Measurements from ENCODE around the gene CYP24A1. TPM values are rescaled to one million over a fixed set of nuclear protein-coding genes. Genes with fewer than 3 reads are reported as not detected.

Gene CYP24A1
- total and polyA plus RNA-seq, 5 donors from 2014 or later, result 0.49 to 0.80 (median 0.66) TPM; not detected in 1

DNA sequence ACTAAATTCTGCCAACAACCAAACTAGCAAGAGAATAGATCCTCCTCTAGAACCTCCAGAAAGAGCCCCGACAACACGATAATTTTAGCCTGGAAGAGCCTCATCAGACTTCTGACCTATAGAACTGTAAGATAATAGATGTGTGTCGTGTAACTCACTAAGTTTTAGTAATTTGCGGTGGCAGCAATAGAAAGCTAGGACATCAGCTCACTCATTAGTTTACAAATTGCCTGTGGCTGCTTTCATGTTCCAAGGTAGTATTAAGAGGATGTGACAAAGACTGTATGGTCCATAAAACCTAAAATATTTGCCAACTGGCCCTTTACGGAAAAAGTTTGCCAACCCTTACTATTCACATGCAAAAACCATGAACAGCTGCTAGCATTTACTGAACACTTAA, 17.3 kb downstream of the CYP24A1 start:
- H3K27me3 Mint-ChIP-seq, result peaks cover 16% of the 10 kb centered on the region
- Histone ChIP-seq H3K36me3 (ENCODE audit: control insufficient read depth, insufficient read depth, low read length) (no peaks in the 10 kb centered on the region), H3K4me1 (ENCODE audit: control insufficient read depth, insufficient read depth, low read length, poor library complexity, severe bottlenecking) (no peaks in the 10 kb centered on the region), H3K4me3 (ENCODE audit: low read depth, low read length) (no peak overlapping the region), H3K27ac (ENCODE audit: insufficient read depth, low read length, poor library complexity, severe bottlenecking) (no peak overlapping the region), H3K27me3 (ENCODE audit: control insufficient read depth, insufficient read depth, low read length) (no peaks in the 10 kb centered on the region), H3K9me3 (ENCODE audit: control insufficient read depth in 2 of 2, low read length in 2 of 2) (no peaks in the 10 kb centered on the region)
- peaks cover 0 to 3% (median 0%) of the 10 kb centered on the region in 7 donors for H3K9me3 Mint-ChIP-seq
- H3K4me1 Mint-ChIP-seq, result peaks cover 0 to 11% (median 0%) of the 10 kb centered on the region in 4 donors
- no peak overlapping the region for H3K27ac Mint-ChIP-seq
- ATAC-seq (ENCODE audit: low read depth in 2 of 2) (no peak), DNase-seq (no peak)
- H3K36me3 Mint-ChIP-seq, result no peaks in the 10 kb centered on the region
- H3K4me3 Mint-ChIP-seq, result no peak overlapping the region

DNA sequence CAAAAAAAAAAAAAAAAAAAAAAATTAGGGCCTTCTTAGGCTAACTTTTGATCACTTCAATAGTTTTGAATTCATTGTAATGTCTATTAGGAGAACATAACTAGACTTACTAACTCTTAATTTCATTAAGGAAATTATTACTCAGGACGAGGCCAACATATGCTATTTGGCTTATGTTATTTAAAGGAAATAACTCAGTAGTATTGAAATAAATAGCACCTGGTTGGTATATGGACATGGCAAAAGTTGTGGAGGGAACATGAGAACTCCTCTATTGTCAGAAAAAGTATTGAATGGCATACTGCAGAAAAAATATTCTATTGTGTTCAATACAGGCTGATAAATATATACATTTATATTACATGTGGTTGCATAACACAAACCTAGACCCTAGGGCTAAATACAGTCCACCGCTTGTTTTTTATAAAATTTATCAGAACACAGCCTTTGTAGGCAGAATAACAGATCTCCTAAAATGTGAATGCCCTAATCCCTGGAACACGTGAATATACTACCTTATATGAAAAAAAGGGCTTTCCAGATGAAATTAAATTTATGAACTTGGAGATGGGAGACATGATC, 18.0 kb downstream of the CYP24A1 start:
- no peaks in the 10 kb centered on the region for H3K36me3 ChIP-seq (ENCODE audit: control insufficient read depth, insufficient read depth, low read length)
- H3K9me3 ChIP-seq (ENCODE audit: control insufficient read depth in 2 of 2, low read length in 2 of 2), result no peaks in the 10 kb centered on the region
- no peak overlapping the region for H3K27ac ChIP-seq (ENCODE audit: insufficient read depth, low read length, poor library complexity, severe bottlenecking)
- Mint-ChIP-seq H3K9me3 (peaks cover 0 to 3% (median 0%) of the 10 kb centered on the region in 7 donors), H3K27ac (no peak overlapping the region), H3K4me3 (no peak overlapping the region), H3K4me1 (peaks cover 0 to 6% (median 0%) of the 10 kb centered on the region in 4 donors), H3K27me3 (peaks cover 10% of the 10 kb centered on the region), H3K36me3 (no peaks in the 10 kb centered on the region)
- ATAC-seq (ENCODE audit: low read depth in 2 of 2) (no peak), DNase-seq (no peak)
- no peak overlapping the region for H3K4me3 ChIP-seq (ENCODE audit: low read depth, low read length)
- H3K4me1 ChIP-seq (ENCODE audit: control insufficient read depth, insufficient read depth, low read length, poor library complexity, severe bottlenecking), result no peaks in the 10 kb centered on the region
- no peaks in the 10 kb centered on the region for H3K27me3 ChIP-seq (ENCODE audit: control insufficient read depth, insufficient read depth, low read length)

DNA sequence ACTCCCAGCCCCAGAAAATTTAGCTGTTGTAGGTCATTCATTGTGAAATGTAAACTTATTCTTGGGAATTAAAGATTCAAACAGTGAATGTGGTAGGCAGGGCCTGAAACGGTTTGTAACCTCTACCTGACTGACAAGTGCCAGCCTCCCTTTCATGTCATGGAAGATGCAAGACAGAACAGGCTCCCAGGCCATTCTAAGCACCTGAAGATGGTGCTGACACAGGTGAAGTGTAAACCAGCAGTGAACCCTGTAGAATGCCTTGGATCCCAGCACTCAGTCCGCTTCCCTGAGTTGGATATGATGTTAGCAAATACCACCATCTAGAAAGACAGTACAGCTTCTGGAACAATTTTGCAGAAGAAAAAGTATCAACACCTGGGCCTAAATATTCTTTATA, 19.3 kb downstream of the CYP24A1 start:
- H3K9me3 Mint-ChIP-seq, result peaks cover 0 to 3% (median 0%) of the 10 kb centered on the region in 7 donors
- ATAC-seq (ENCODE audit: low read depth in 2 of 2) (no peak), DNase-seq (no peak)
- H3K4me3 Mint-ChIP-seq, result no peak overlapping the region
- H3K27ac Mint-ChIP-seq, result no peak overlapping the region
- no peaks in the 10 kb centered on the region for H3K36me3 Mint-ChIP-seq
- Histone ChIP-seq H3K36me3 (ENCODE audit: control insufficient read depth, insufficient read depth, low read length) (no peaks in the 10 kb centered on the region), H3K4me3 (ENCODE audit: low read depth, low read length) (no peak overlapping the region), H3K27me3 (ENCODE audit: control insufficient read depth, insufficient read depth, low read length) (no peaks in the 10 kb centered on the region), H3K4me1 (ENCODE audit: control insufficient read depth, insufficient read depth, low read length, poor library complexity, severe bottlenecking) (no peaks in the 10 kb centered on the region), H3K9me3 (ENCODE audit: control insufficient read depth in 2 of 2, low read length in 2 of 2) (no peaks in the 10 kb centered on the region), H3K27ac (ENCODE audit: insufficient read depth, low read length, poor library complexity, severe bottlenecking) (no peak overlapping the region)
- H3K27me3 Mint-ChIP-seq, result peaks cover 10% of the 10 kb centered on the region
- no peaks in the 10 kb centered on the region for H3K4me1 Mint-ChIP-seq

DNA sequence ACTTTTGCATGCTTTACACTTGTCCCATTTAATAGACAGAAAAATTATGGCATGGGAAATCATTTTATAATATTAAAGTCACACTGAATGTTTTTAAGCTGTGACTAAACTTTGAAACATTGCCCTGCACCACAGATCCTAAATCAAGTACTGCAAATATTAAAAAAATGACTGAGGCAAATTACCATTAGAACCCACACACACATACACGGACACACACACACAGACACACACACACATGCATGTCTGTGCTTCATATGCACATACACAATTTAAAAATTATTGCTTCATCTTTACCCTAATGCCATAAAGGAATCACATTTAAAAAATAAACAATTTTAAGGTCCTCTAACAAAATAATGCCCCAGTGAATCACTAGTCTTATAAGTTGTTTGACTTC, 19.9 kb downstream of the CYP24A1 start:
- no peaks in the 10 kb centered on the region for H3K4me1 Mint-ChIP-seq
- H3K27me3 ChIP-seq (ENCODE audit: control insufficient read depth, insufficient read depth, low read length), result no peaks in the 10 kb centered on the region
- no peaks in the 10 kb centered on the region for H3K36me3 Mint-ChIP-seq
- H3K4me3 ChIP-seq (ENCODE audit: low read depth, low read length), result no peak overlapping the region
- no peak overlapping the region for H3K27ac ChIP-seq (ENCODE audit: insufficient read depth, low read length, poor library complexity, severe bottlenecking)
- peaks cover 10% of the 10 kb centered on the region for H3K27me3 Mint-ChIP-seq
- ATAC-seq (ENCODE audit: low read depth in 2 of 2) (no peak), DNase-seq (no peak)
- H3K9me3 ChIP-seq (ENCODE audit: control insufficient read depth in 2 of 2, low read length in 2 of 2), result no peaks in the 10 kb centered on the region
- no peaks in the 10 kb centered on the region for H3K4me1 ChIP-seq (ENCODE audit: control insufficient read depth, insufficient read depth, low read length, poor library complexity, severe bottlenecking)
- no peak overlapping the region for H3K4me3 Mint-ChIP-seq
- no peaks in the 10 kb centered on the region for H3K36me3 ChIP-seq (ENCODE audit: control insufficient read depth, insufficient read depth, low read length)
- peaks cover 0 to 3% (median 0%) of the 10 kb centered on the region in 7 donors for H3K9me3 Mint-ChIP-seq
- no peak overlapping the region for H3K27ac Mint-ChIP-seq

DNA sequence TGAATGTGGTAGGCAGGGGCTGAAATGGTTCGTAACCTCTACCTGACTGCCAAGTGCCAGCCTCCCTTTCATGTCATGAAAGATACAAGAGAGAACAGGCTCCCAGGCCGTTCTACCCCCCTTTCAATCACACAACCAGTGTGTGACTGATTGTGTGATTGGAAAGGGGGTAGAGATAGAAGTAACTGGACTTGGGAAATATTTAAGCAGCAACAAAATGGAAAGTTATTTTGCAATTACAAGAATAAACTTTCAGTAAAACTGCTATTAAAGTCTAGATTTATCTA, 20.8 kb downstream of the CYP24A1 start:
- ATAC-seq (ENCODE audit: low read depth in 2 of 2), result no peak
- H3K36me3 ChIP-seq (ENCODE audit: control insufficient read depth, insufficient read depth, low read length), result no peaks in the 10 kb centered on the region
- no peak overlapping the region for H3K4me3 ChIP-seq (ENCODE audit: low read depth, low read length)
- H3K4me1 Mint-ChIP-seq, result no peaks in the 10 kb centered on the region
- H3K4me1 ChIP-seq (ENCODE audit: control insufficient read depth, insufficient read depth, low read length, poor library complexity, severe bottlenecking), result no peaks in the 10 kb centered on the region
- H3K27ac Mint-ChIP-seq, result no peak overlapping the region
- no peaks in the 10 kb centered on the region for H3K9me3 ChIP-seq (ENCODE audit: control insufficient read depth in 2 of 2, low read length in 2 of 2)
- no peaks in the 10 kb centered on the region for H3K36me3 Mint-ChIP-seq
- no peaks in the 10 kb centered on the region for H3K27me3 ChIP-seq (ENCODE audit: control insufficient read depth, insufficient read depth, low read length)
- no peak for DNase-seq
- H3K4me3 Mint-ChIP-seq, result no peak overlapping the region
- peaks cover 0 to 3% (median 0%) of the 10 kb centered on the region in 7 donors for H3K9me3 Mint-ChIP-seq
- peaks cover 10% of the 10 kb centered on the region for H3K27me3 Mint-ChIP-seq
- H3K27ac ChIP-seq (ENCODE audit: insufficient read depth, low read length, poor library complexity, severe bottlenecking), result no peak overlapping the region

DNA sequence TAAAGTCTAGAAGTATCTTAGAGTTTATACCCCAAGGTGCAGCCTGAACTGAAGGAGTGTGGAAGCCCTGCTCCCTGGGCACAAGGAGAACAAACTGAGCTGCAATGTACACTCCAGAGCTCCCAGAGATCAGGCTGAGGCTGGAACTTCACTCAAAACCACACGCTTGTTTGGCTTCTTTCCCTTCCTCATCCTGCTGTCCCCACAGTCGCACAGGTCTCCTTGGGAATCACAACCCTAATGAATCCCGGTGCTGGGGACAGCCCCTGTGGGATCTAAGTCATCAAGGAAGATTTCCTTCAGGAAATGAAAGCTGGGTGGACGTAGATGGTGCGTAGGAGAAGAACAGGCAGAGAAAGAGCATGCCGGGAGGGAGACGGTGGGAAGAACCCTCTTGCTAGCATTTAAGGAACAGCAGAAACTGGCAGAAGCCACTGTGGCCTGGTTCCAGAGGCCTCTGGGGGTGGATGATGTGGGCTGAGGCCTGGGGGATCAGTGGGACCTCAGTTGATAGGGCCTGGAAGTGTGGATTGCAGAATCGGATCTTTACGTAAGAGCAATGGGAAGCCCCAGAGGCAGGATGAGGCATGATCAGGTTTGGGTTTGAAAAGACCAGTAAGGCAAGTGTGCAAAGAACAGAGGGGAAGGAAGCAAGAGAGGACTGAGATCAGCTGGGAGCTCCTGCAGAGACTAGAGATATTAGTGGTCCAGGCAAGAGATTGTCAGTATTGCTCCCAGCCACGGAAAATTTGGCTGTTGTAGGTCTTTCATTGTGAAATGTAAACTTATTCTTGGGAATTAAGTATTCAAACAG, 21.4 kb downstream of the CYP24A1 start:
- Histone ChIP-seq H3K4me3 (ENCODE audit: low read depth, low read length) (no peak overlapping the region), H3K9me3 (ENCODE audit: control insufficient read depth in 2 of 2, low read length in 2 of 2) (no peaks in the 10 kb centered on the region), H3K4me1 (ENCODE audit: control insufficient read depth, insufficient read depth, low read length, poor library complexity, severe bottlenecking) (no peaks in the 10 kb centered on the region), H3K27me3 (ENCODE audit: control insufficient read depth, insufficient read depth, low read length) (no peaks in the 10 kb centered on the region), H3K36me3 (ENCODE audit: control insufficient read depth, insufficient read depth, low read length) (no peaks in the 10 kb centered on the region), H3K27ac (ENCODE audit: insufficient read depth, low read length, poor library complexity, severe bottlenecking) (no peak overlapping the region)
- Mint-ChIP-seq H3K27ac (no peak overlapping the region), H3K27me3 (peaks cover 10% of the 10 kb centered on the region), H3K4me3 (no peak overlapping the region), H3K4me1 (no peaks in the 10 kb centered on the region), H3K9me3 (peaks cover 0 to 3% (median 0%) of the 10 kb centered on the region in 7 donors), H3K36me3 (no peaks in the 10 kb centered on the region)
- ATAC-seq (ENCODE audit: low read depth in 2 of 2) (no peak), DNase-seq (no peak)

DNA sequence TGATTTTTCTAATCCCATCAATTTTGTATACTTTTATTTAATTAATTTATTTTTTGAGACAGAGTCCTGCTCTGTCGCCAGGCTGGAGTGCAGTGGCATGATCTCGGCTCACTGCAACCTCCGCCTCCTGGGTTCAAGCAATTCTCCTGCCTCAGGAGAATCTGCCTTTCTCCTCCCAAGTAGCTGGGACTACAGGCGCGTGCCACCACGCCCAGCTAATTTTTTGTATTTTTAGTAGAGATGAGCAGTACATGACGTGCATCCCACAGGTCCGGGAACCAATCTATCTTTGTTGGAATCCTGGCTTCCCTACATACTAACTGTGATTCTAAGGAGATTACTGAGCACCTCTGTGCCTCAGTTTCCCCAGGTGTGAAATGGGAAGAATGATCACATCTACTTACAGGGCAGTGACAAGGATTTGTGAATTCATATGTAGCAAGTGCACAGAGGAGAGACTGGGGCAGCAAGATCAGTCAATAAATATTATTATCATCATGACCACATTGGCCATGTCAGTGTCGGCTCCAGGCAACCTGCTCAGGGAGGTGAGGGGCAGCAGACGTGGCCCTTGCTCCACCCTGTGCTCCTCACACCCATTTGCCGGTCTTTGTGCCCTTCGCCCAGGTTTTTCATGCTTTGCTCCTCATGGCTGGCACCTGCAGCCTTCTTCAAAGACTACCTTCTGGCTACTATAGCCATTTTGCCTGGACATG, 22.1 kb downstream of the CYP24A1 start:
- H3K4me3 Mint-ChIP-seq, result no peak overlapping the region
- H3K36me3 ChIP-seq (ENCODE audit: control insufficient read depth, insufficient read depth, low read length), result no peaks in the 10 kb centered on the region
- H3K4me3 ChIP-seq (ENCODE audit: low read depth, low read length), result no peak overlapping the region
- H3K4me1 Mint-ChIP-seq, result no peaks in the 10 kb centered on the region
- H3K27me3 Mint-ChIP-seq, result peaks cover 13% of the 10 kb centered on the region
- H3K27me3 ChIP-seq (ENCODE audit: control insufficient read depth, insufficient read depth, low read length), result no peaks in the 10 kb centered on the region
- no peaks in the 10 kb centered on the region for H3K9me3 ChIP-seq (ENCODE audit: control insufficient read depth in 2 of 2, low read length in 2 of 2)
- H3K36me3 Mint-ChIP-seq, result no peaks in the 10 kb centered on the region
- no peak overlapping the region for H3K27ac Mint-ChIP-seq
- no peak overlapping the region for H3K27ac ChIP-seq (ENCODE audit: insufficient read depth, low read length, poor library complexity, severe bottlenecking)
- no peaks in the 10 kb centered on the region for H3K4me1 ChIP-seq (ENCODE audit: control insufficient read depth, insufficient read depth, low read length, poor library complexity, severe bottlenecking)
- peaks cover 0 to 3% (median 0%) of the 10 kb centered on the region in 7 donors for H3K9me3 Mint-ChIP-seq
- no peak for ATAC-seq (ENCODE audit: low read depth in 2 of 2)
- DNase-seq, result no peak

All from CD4-positive, CD25-positive, alpha-beta regulatory T cell (primary cell).